GM19467 (cell line): ENCODE data around the gene TTC4.

Source experiments
- ATAC-seq: cut with Tn5 transposase; IDR thresholded peaks from one replicate; pipeline ENCODE4 v1.9.1; 2021; ENCODE audit warnings: mild to moderate bottlenecking, moderate library complexity; ENCODE audit not compliant: unreplicated experiment

TTC4 gene

DNA sequence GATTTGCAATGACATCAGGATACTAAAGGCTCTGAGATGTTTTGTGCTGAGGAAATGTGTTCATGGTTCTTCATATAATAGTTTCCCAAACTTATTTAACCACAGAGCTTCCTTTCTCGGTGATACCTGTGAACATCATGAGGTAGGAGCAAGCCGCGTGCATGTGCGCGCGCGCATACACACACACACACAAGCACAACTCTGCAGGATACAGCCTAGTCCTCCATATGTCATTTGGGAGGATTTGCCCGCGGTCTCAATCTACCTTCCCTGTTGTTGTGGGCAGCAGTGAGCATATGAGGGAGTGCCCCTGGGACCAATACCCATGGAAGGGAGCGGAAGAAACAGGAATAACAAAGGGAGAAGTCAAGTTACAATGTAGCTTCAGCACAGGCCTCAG lies 12.2 kb upstream of the TTC4 start:
- no peak for ATAC-seq

DNA sequence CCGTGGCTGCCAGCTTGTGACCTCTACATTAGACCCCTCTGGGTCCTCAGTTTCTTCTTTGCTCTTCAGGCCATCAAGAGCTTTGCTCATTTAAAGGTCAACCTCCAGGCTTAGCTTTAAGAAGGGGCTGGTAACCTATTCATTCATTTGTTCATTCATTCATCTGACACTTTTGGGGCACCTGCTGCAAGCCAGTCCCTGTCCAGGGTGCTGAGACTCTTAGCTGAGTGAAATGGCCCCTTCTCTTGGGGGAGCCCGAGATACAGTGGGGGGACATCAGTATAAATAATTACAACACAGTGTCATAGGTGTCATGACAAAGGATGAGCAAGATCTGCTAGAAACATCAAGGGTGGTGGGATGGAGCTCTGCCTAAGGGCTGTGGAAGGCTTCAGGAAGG lies 10.5 kb upstream of the TTC4 start:
- ATAC-seq: no peak

DNA sequence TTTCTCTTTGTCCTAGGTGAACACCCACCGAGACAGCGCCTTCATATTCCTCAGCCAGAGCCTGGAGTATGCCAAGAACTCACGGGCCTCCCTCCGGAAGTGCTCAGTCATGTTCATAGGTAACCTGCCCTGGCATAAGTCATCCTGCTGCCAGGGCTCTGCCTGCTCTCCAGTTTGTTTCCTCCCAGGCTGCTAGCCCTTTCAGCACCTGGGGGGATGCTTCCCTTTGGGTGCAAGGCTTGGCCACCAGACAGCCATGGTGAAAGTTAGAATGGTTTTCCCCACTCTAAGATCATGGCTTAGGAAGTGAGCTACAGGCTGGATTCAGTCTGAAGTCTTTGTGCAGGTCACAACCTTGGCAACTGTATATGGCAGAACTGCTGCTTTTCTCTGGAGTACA lies 9.2 kb upstream of the TTC4 start:
- no peak for ATAC-seq

- no peak for ATAC-seq
Observed at GRCh38 chr1:54708385-54708784, 7.3 kb upstream of the TTC4 start.

DNA sequence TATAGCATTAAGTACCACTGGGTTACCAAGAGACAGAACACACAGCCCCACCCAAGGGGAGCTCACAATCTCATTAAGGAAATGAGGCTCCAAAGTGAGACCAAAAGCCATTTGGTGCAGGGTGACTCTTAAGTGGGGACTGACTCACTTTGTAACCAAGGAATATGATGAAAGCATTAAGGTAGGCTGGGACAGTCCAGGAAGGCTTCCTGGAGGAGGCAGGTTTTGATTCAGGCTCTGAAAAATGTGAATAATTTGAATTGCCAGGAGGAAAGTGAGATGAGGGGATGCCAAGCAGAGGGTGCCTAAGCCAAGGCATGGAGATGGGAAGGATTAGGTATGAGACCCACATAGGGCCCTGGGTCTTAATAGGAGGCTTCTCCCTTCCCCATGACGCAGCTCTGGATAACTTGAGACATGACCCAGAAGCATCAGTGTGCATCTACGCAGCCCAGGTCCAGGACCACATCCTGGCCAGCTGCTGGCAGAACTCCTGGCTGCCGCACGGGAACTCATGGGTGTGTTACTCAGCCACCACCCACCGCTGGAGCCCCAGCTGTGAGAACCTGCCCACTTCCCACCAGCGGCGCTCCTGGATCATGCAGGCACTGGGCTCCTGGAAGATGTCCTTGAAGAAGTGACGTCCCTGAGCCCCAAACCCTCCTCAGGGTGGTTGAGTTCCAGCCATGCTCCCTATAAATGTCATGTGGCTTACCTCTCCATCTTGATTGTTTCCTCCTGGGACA lies 5.9 kb upstream of the TTC4 start:
- ATAC-seq: no peak

DNA sequence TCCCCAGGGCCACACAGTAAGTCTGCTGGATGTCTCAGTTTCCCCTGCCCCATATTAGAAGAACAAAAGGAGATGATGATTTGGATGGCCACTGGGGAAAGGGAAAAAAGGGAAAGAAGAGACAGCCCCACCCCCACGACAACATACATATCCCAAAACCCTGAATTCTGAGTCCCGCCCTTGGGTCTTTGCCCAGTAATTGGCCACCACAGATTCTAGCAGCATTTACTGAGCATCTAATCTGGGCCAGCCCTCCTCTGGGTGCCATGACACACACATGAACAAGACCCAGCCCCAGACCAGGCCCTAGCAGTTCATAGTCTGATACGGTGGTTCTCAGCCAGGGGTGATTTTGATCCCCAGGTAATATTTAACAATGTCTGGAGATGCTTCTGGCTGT lies 5.2 kb upstream of the TTC4 start:
- no peak for ATAC-seq

- ATAC-seq: no peak
Observed at GRCh38 chr1:54710841-54711240, 4.8 kb upstream of the TTC4 start.

GRCh38 chr1:54711536-54711935 lies 4.1 kb upstream of the TTC4 start:
- ATAC-seq: no peak

- ATAC-seq: no peak
Observed at GRCh38 chr1:54714881-54715492, 674 bp upstream of the TTC4 start.

DNA sequence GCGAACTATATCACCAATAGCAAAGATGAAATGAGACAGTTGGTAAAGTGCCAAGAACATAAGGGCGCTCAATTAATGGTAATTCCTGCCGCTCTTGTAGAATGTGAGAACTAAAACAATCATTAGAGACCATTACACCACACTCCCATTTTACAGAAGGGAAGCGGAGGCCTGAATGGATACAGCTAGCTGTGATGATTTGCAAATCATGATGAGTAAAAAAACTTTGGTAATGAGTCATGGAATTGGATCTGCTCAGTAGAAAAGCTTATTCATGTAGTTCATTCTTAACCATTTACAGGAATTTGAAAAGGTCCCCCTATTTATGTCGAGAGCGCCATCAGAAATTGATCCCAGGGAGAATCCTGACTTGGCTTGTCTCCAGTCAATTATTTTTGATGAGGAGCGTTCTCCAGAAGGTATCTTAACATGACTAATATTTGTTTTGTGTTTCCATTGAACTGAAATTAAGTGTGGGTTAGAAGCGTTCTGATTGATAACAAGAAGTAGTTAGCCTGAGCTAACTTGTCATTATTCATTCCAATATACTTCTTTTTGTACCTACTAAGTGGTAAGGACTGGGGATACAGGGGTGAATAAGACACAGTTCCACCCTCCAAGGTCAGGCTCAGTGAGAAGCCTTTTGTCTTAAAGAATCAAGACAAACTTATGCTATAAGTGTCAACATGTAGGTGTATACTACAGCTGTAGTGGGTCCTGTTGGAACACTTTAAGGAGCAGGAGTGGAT lies 812 bp downstream of the TTC4 start:
- ATAC-seq: no peak

GRCh38 chr1:54721719-54722118 lies 6.1 kb downstream of the TTC4 start:
- no peak for ATAC-seq

DNA sequence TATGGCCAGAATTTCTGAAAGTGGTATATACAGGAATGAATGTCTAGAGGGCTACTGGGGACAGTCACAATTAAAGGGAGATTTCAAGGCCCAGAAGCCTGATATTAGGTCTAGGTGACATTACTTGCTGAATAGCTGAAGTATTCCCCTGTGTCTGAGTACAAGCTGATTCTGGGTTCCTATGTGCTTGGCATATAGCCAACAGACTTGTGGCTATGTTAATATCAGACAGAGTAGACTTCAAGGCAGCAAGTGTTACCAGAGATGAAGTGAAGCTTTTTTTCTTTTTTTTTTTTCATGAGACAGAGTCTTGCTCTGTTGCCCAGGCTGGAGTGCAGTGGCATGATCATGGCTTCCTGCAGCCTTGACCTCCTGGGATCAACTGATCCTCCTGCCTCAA lies 8.3 kb downstream of the TTC4 start:
- no peak for ATAC-seq

- ATAC-seq: no peak
Observed at GRCh38 chr1:54724771-54725170, 9.1 kb downstream of the TTC4 start.

DNA sequence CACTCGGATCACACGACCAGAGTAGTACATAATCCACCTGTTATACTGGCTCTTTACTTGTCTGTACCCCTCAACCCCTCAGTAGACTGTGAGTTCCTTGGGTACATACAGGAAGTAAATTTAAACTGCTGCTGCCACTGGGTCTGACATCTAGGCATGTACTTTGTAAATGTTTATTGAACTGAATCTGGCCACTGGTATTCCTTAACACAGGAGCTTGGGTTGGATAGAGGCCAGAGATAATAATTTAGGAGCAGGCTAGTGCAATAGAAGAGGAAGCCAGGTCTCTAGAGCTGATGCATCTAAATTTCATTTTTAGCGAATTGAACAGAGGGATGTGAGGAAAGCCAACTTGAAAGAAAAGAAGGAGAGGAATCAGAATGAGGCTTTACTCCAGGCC lies 12.4 kb downstream of the TTC4 start:
- ATAC-seq: no peak

GRCh38 chr1:54736685-54737084 lies 21.0 kb downstream of the TTC4 start:
- no peak for ATAC-seq

GRCh38 chr1:54738244-54738643 lies 22.6 kb downstream of the TTC4 start:
- no peak for ATAC-seq

GRCh38 chr1:54741531-54741930 lies 25.9 kb downstream of the TTC4 start:
- ATAC-seq: no peak

- no peak for ATAC-seq
Observed at GRCh38 chr1:54742282-54742681, 26.6 kb downstream of the TTC4 start.

- no peak for ATAC-seq
Observed at GRCh38 chr1:54743416-54744226, 28.0 kb downstream of the TTC4 start.

GRCh38 chr1:54744696-54745095 lies 29.0 kb downstream of the TTC4 start:
- no peak for ATAC-seq

- no peak for ATAC-seq
Observed at GRCh38 chr1:54745274-54745673, 29.6 kb downstream of the TTC4 start.
